ENCODE results near the gene PPP6R3. TPM values are rescaled to one million over a fixed set of nuclear protein-coding genes. Genes with fewer than 3 reads are reported as not detected.

Gene PPP6R3
- total and polyA plus RNA-seq, 2 of the 8 experiments (the other 6 are each of a cell fraction or from before 2014, with no cell fraction given), result 44.6 to 150 TPM

- Histone ChIP-seq H3K79me1 (ENCODE audit: low read depth, low read length) (peaks cover 7% of the 10 kb centered on the region), H3K9me3 (ENCODE audit: insufficient read depth in 2 of 2, low read depth in 1 of 2, low read length in 1 of 2) (no peaks in the 10 kb centered on the region), H2BK5ac (ENCODE audit: low read depth, low read length) (no peak overlapping the region), H3K23ac (ENCODE audit: insufficient read length) (no peak overlapping the region), H3K14ac (ENCODE audit: insufficient read length) (no peak overlapping the region), H2BK120ac (replicated peaks; ENCODE audit: low read depth, low read length) (no peak overlapping the region), H3K18ac (ENCODE audit: extremely low read depth, low read length) (no peak overlapping the region), H2AK5ac (ENCODE audit: low read depth, low read length) (no peak overlapping the region), H2BK15ac (ENCODE audit: low read length) (no peak overlapping the region), H3K4me2 (ENCODE audit: insufficient read depth in 1 of 2, low read depth in 2 of 2, low read length in 2 of 2) (no peak overlapping the region), H4K5ac (ENCODE audit: insufficient read length, low read depth, low read length) (no peak overlapping the region), H2BK12ac (ENCODE audit: low read depth, low read length) (no peak overlapping the region), H4K20me1 (replicated peaks in 1 of 2; ENCODE audit: control insufficient read depth in 1 of 2, insufficient read depth in 2 of 2, low read length in 2 of 2) (peaks cover 31 to 37% of the 10 kb centered on the region in 2 experiments), H4K91ac (replicated peaks; ENCODE audit: insufficient read length, low read length) (no peak overlapping the region), H3K4me1 (replicated peaks in 1 of 4; ENCODE audit: control insufficient read depth in 3 of 4, insufficient read depth in 4 of 4, low read length in 3 of 4) (peaks cover 0 to 4% (median 2%) of the 10 kb centered on the region in 4 experiments; a peak in 3 of 7 replicates), H3K4me3 (ENCODE audit: extremely low read depth in 1 of 4, insufficient read depth in 2 of 4, low read depth in 3 of 4, low read length in 4 of 4) (no peak overlapping the region), H3K79me2 (ENCODE audit: control insufficient read depth in 1 of 2, insufficient read depth in 2 of 2, low read length in 2 of 2) (peaks cover 30 to 99% of the 10 kb centered on the region in 2 experiments), H3K4ac (replicated peaks; ENCODE audit: insufficient read length, low read depth, low read length) (no peak overlapping the region), H4K8ac (ENCODE audit: extremely low read depth, insufficient read depth, low read length) (no peak overlapping the region), H3K36me3 (ENCODE audit: control insufficient read depth in 2 of 4, insufficient read depth in 4 of 4, low read length in 3 of 4) (no peaks in the 10 kb centered on the region), H3K23me2 (ENCODE audit: low read depth, low read length) (no peaks in the 10 kb centered on the region), H3K9ac (replicated peaks in 1 of 4; ENCODE audit: extremely low read depth in 1 of 4, low read depth in 3 of 4, low read length in 3 of 4) (no peak overlapping the region), H3K56ac (replicated peaks; ENCODE audit: insufficient read length, low read depth, low read length) (no peak overlapping the region), H3K27ac (ENCODE audit: low read depth, low read length) (no peak overlapping the region), H2BK20ac (ENCODE audit: low read length) (no peak overlapping the region), H3K27me3 (replicated peaks in 1 of 4; ENCODE audit: control insufficient read depth in 3 of 4, extremely low read depth in 1 of 4, insufficient read depth in 3 of 4, low read length in 3 of 4) (no peaks in the 10 kb centered on the region), H2AFZ (ENCODE audit: low read length) (no peak overlapping the region)
- no peak for DNase-seq (ENCODE audit: low read depth in 1 of 2, low spot score in 2 of 2)
- no peak for FAIRE-seq
- CTCF ChIA-PET (ENCODE audit: partially characterized antibody), result no interaction called here
- 96% methylated on average over 3 of the region's 3 CpGs; no CpG with 5 or more reads in 1 of the 2 experiments for WGBS, 2 experiments (ENCODE audit: extremely low coverage in 1 of 2, insufficient coverage in 1 of 2, insufficient read length in 1 of 2, insufficient replicate concordance in 2 of 2, low coverage in 1 of 2, low lambda C conversion rate in 2 of 2, missing lambda C conversion rate in 1 of 2)
- POLR2A ChIA-PET (ENCODE audit: partially characterized antibody), result interaction anchor here (1.7 kb wide), 1 partner anchor 16 kb away, joined by 3 read pairs; no protein-coding TSS in a partner anchor
- TF ChIP-seq CHD2 (IDR thresholded peaks at IDR 0.05; ENCODE audit: low read length) (no peak), MAFK (IDR thresholded peaks at IDR 0.05; ENCODE audit: low read depth, low read length) (no peak), JUN (IDR thresholded peaks at IDR 0.05; ENCODE audit: low read depth, low read length) (no peak), POU5F1 (IDR thresholded peaks at IDR 0.05; ENCODE audit: low read depth, low read length) (no peak), SIX5 (IDR thresholded peaks at IDR 0.05; ENCODE audit: low read depth, low read length) (no peak), BCL11A (IDR thresholded peaks at IDR 0.05; ENCODE audit: low read depth in 2 of 2, low read length in 2 of 2) (no peak), BRCA1 (IDR thresholded peaks at IDR 0.05; ENCODE audit: low read depth, low read length) (no peak), TCF12 (IDR thresholded peaks at IDR 0.05; ENCODE audit: low read depth, low read length) (no peak), TAF7 (optimal IDR thresholded peaks at IDR 0.05; ENCODE audit: borderline replicate concordance, low read depth, low read length) (no peak), HDAC6 (IDR thresholded peaks at IDR 0.05; ENCODE audit: low read depth, low read length) (no peak), KDM5A (IDR thresholded peaks at IDR 0.05; ENCODE audit: low read length) (no peak), EP300 (IDR thresholded peaks at IDR 0.05; ENCODE audit: borderline replicate concordance in 1 of 2, low read depth in 2 of 2, low read length in 2 of 2) (no peak), POLR2AphosphoS5 (IDR thresholded peaks at IDR 0.05; ENCODE audit: low read depth, low read length) (no peak), RFX5 (IDR thresholded peaks at IDR 0.05; ENCODE audit: borderline replicate concordance, low read depth, low read length) (no peak)
- TF ChIP-seq, protein P1, sequence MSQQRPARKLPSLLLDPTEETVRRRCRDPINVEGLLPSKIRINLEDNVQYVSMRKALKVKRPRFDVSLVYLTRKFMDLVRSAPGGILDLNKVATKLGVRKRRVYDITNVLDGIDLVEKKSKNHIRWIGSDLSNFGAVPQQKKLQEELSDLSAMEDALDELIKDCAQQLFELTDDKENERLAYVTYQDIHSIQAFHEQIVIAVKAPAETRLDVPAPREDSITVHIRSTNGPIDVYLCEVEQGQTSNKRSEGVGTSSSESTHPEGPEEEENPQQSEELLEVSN (IDR thresholded peaks at IDR 0.05), result no peak
Measured at GRCh38 chr11:68503792-68504191, 43.2 kb downstream of the PPP6R3 start.
